Measurements from ENCODE around the gene ST3GAL5.

DNA sequence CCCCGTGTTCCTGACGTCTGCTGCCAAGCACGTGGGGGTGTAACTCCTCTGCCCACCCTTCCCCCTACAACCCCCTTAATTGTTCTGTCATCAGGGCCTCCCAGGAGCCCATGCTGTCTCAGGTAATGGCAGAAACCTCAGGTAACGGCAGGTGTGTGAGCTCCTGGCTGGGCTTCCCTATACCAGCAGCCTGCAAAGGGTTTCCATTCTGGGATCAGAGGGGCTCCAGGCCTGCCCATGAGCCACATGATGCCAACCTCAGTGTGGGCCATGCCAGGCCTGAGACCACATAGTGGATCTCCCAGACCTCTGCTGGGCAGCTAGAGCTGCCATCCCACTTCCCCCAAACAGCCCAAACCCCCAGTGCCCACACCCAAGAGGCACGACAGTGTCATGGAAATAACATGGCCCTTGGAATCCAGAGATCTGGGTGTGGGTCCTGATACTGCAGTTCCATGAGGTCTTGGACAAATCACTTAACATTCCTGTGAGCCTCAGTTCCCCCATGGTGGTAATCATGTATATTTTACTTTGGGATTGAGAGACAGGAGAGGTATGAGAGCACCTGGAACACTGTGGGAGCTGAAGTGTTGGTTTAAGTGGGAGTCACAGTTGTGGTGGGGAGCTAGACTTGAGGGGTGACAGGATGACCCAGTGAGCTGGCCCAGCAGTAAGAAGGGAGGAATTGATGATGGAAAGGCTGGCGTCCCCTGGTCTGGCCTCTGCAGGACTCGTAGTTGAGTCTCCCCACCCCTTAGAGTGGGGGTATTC lies 75.4 kb downstream of the ST3GAL5 start:
- TF ChIP-seq CTCF (IDR thresholded peaks at IDR 0.05 in 4 of 5, conservative IDR thresholded peaks at IDR 0.05 in 1 of 5) = no peak
- no peak for TF ChIP-seq POLR2A (IDR thresholded peaks at IDR 0.05)
